IPS-20b (cell line): ENCODE measurements around the gene SUPV3L1.
"Not testable (repeated sequence)": the region's sequence is repeated elsewhere in the genome, so short reads cannot be mapped to it uniquely, and the experiment has no call there.

Source experiments
- H3K27ac ChIP-seq: one replicate; pipeline ENCODE4 v1.5.1; 2013; ENCODE audit warnings: low read length
- H3K27me3 ChIP-seq: 2 replicates; pipeline ENCODE4 v1.6.1; 2013; ENCODE audit warnings: mild to moderate bottlenecking, low read length, inconsistent platforms; ENCODE audit not compliant: insufficient read depth
- H3K36me3 ChIP-seq: 2 replicates; pipeline ENCODE4 v1.6.1; 2013; ENCODE audit warnings: low read depth, mild to moderate bottlenecking, inconsistent platforms, low read length, moderate library complexity; ENCODE audit not compliant: insufficient read depth
- H3K4me1 ChIP-seq: 2 replicates; pipeline ENCODE4 v1.6.1; 2013; ENCODE audit warnings: mild to moderate bottlenecking, control low read depth, inconsistent platforms, low read length, moderate library complexity; ENCODE audit not compliant: insufficient read depth
- H3K4me3 ChIP-seq: 2 replicates; pipeline ENCODE4 v1.5.1; 2013; ENCODE audit warnings: mild to moderate bottlenecking, low read length, inconsistent platforms
- H3K9ac ChIP-seq: 2 replicates; pipeline ENCODE4 v1.6.1; 2013; ENCODE audit warnings: low read depth, mild to moderate bottlenecking, inconsistent platforms, low read length, moderate library complexity
- H3K9me3 ChIP-seq: 2 replicates; pipeline ENCODE4 v1.6.1; 2013; ENCODE audit warnings: mild to moderate bottlenecking, low read depth, low read length, inconsistent platforms; ENCODE audit not compliant: insufficient read depth

Gene SUPV3L1

DNA sequence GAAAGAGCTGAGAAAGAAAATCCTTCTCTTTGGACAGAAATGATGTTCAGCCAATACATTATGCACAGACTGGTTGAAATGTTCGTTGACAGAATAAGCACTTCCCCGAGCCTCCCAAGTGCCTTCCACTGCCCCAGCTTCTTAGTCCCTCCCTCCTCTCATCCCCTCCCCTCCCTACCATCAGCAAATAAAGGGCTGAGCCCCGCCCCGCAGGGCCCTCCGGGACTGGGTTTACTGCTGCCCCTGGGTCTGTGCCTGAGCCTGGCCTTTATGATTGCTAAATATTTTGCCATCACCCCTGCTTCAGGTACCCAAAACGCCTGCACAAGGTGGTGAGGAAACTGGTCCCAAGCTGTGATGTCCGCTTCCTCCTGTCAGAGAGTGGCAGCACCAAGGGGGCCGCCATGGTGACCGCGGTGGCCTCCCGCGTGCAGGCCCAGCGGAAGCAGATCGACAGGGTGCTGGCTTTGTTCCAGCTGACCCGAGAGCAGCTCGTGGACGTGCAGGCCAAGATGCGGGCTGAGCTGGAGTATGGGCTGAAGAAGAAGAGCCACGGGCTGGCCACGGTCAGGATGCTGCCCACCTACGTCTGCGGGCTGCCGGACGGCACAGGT is 68.2 kb downstream of the SUPV3L1 start:
- no peaks in the 10 kb centered on the region for H3K36me3 ChIP-seq
- no peaks in the 10 kb centered on the region for H3K9me3 ChIP-seq
- no peak overlapping the region for H3K9ac ChIP-seq
- no peaks in the 10 kb centered on the region for H3K27me3 ChIP-seq
- no peak overlapping the region for H3K4me3 ChIP-seq
- H3K4me1 ChIP-seq, result no peaks in the 10 kb centered on the region
- H3K27ac ChIP-seq, result no peak overlapping the region

DNA sequence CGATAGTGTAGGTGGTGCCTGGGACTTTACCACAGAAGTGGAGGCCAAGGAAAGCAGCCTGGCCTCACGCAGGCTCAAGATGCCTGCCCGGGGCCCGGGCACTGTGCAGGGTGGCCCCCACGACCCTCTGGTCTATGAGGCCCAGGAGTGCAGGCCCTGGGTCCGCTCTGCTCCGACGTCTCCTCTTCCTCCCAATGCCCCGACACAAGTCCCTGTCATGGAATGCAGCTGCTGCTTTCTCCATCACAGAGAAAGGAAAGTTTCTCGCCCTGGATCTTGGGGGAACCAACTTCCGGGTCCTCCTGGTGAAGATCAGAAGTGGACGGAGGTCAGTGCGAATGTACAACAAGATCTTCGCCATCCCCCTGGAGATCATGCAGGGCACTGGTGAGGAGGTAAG is 70.0 kb downstream of the SUPV3L1 start:
- Histone ChIP-seq H3K4me1 (no peaks in the 10 kb centered on the region), H3K4me3 (no peak overlapping the region), H3K27me3 (no peaks in the 10 kb centered on the region), H3K36me3 (no peaks in the 10 kb centered on the region), H3K9ac (no peak overlapping the region), H3K9me3 (no peaks in the 10 kb centered on the region), H3K27ac (no peak overlapping the region)

DNA sequence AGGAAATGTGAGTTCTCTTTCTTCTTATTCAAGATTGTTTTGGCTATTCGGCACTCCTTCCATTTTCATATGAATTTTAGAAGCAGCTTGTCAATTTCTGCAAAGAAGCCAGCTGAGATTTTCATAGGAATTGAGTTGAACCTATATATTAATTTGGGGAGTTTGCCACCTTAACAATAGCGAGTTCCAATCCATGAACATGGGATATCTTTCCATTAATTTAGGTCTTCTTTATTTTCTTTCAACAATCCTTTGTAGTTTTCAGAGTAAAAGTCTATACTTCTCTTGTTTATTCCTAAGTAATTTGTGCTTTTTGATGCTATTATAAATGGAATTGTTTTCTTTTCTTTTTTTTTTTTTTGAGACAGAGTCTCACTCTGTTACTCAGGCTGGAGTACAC is 71.4 kb downstream of the SUPV3L1 start:
- not testable (repeated sequence) for H3K9ac ChIP-seq, H3K36me3 ChIP-seq, H3K4me3 ChIP-seq, H3K27me3 ChIP-seq, H3K4me1 ChIP-seq, H3K9me3 ChIP-seq, H3K27ac ChIP-seq

DNA sequence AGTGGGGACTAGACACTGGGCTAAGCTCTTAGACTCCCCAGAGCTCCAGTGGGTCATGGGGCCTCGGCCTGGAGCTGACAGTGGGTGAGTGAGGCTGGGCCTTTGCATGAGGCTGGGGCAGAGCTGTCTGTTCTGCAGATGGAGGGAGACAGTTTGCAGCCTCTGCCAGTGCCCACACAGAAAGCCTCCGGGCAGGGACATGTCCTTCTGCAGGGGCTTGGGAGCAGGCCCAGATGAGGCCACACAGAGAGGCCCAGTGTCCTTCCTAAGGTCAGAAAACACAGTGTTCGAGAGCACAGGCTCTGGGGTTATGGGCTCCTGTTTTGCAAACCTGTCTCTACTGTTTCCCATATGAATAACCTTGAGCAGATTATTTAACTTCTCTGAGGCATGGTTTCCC is 73.1 kb downstream of the SUPV3L1 start:
- Histone ChIP-seq H3K27ac (no peak overlapping the region), H3K4me3 (no peak overlapping the region), H3K9ac (no peak overlapping the region), H3K36me3 (no peaks in the 10 kb centered on the region), H3K4me1 (no peaks in the 10 kb centered on the region), H3K27me3 (no peaks in the 10 kb centered on the region), H3K9me3 (no peaks in the 10 kb centered on the region)

DNA sequence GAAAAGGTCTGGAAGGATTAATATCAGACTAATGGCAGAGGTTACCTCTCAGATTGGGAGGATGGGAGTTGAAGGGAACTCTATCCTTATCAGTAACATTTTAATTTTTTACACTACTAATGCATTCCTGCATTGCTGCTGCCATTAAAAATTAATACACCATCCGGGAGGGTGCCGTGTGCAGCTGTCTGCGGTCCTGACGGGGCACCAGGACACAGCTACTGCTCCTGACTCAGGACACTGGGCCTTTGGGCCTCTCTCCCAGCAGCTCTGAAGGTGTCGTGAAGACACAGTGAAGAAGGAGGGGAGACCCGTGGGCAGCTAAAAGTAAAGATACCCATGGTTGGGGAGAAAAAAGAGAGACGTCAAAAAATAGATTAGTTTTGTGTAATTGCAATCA is 74.8 kb downstream of the SUPV3L1 start:
- Histone ChIP-seq H3K27me3 (no peaks in the 10 kb centered on the region), H3K9me3 (no peaks in the 10 kb centered on the region)

More for the DNA sequence above, 74.8 kb downstream of the SUPV3L1 start:
- no peak overlapping the region for H3K4me3 ChIP-seq
- no peak overlapping the region for H3K27ac ChIP-seq
- no peaks in the 10 kb centered on the region for H3K36me3 ChIP-seq
- H3K4me1 ChIP-seq, result no peaks in the 10 kb centered on the region
- no peak overlapping the region for H3K9ac ChIP-seq
